ENCODE results near the gene NKX1-2. TPM values are rescaled to one million over a fixed set of nuclear protein-coding genes. Genes with fewer than 3 reads are reported as not detected.
A peak's percentile ranks its signal among the peaks of the same experiment; 100 is the strongest.

NKX1-2 gene
- total and polyA plus RNA-seq, 2 donors from 2014 or later: not detected

DNA sequence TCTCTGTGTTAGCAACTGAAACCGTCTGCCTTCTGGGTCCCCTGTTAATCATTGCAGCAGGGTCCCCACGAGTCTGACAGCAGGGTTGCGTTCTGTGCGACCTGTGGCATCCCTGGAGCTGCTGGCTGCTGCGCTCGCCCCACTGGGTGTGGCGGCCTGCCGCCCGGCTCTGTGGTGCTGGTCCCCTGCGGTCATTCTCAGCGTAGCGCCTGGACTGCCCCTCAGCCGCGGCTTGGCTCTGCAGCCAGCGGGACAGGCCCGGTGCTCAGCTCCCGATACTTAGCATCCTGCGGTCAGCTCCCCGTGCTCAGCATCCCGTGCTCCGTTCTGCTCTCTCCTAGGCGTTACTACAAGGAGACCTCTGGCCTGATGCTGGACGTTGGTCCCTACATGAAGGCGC, 46.8 kb upstream of the NKX1-2 start:
- Histone ChIP-seq H3K4me1 (ENCODE audit: control insufficient read depth in 2 of 3, insufficient read depth in 2 of 3, low read depth in 1 of 3, low read length in 3 of 3) (no peaks in the 10 kb centered on the region), H3K9ac (ENCODE audit: low read length in 3 of 3) (no peak overlapping the region), H3K9me3 (ENCODE audit: control insufficient read depth in 2 of 3, insufficient read depth in 1 of 3, low read length in 3 of 3) (peaks cover 0 to 4% (median 0%) of the 10 kb centered on the region in 3 donors), H3K36me3 (ENCODE audit: control insufficient read depth in 2 of 3, insufficient read depth in 3 of 3, low read length in 3 of 3) (peaks cover 0 to 5% (median 2%) of the 10 kb centered on the region in 3 donors), H3K27me3 (ENCODE audit: control insufficient read depth, insufficient read depth, low read length) (no peaks in the 10 kb centered on the region), H3K27ac (ENCODE audit: low read depth in 2 of 2, low read length in 2 of 2) (no peak overlapping the region), H3K4me3 (ENCODE audit: low read length in 3 of 3) (no peak overlapping the region)
- DNase-seq (peak in 1 of 5 donors; percentile 28), FAIRE-seq (no peak)
- intact Hi-C loops (cut with DNase I): no loop called here
- TF ChIP-seq, protein P1, sequence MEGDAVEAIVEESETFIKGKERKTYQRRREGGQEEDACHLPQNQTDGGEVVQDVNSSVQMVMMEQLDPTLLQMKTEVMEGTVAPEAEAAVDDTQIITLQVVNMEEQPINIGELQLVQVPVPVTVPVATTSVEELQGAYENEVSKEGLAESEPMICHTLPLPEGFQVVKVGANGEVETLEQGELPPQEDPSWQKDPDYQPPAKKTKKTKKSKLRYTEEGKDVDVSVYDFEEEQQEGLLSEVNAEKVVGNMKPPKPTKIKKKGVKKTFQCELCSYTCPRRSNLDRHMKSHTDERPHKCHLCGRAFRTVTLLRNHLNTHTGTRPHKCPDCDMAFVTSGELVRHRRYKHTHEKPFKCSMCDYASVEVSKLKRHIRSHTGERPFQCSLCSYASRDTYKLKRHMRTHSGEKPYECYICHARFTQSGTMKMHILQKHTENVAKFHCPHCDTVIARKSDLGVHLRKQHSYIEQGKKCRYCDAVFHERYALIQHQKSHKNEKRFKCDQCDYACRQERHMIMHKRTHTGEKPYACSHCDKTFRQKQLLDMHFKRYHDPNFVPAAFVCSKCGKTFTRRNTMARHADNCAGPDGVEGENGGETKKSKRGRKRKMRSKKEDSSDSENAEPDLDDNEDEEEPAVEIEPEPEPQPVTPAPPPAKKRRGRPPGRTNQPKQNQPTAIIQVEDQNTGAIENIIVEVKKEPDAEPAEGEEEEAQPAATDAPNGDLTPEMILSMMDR (IDR thresholded peaks at IDR 0.05; ENCODE audit: borderline replicate concordance, extremely low read depth, insufficient read depth): no peak

DNA sequence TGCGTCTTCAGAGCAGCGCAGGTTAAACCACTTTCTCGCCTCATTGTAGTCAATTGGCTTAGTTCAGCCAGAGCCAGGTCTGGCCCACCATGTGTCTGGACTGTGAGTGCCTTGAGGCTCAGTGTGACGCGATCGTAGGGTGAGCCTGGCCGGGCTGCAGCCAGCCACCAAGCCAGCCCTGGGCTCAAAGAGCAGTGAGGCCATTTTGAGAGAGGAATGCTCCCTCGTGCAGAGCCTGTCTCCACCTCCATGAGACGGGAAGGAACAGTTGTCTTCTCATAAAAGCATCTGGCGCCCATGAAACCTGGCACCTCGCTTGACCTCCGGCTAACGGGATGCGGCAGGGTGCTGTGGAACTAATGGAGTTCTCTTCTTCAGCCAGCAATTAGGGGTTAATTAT, 46.3 kb upstream of the NKX1-2 start:
- FAIRE-seq: no peak
- no peaks in the 10 kb centered on the region for H3K27me3 ChIP-seq (ENCODE audit: control insufficient read depth, insufficient read depth, low read length)
- H3K9ac ChIP-seq (ENCODE audit: low read length in 3 of 3): no peak overlapping the region
- no peaks in the 10 kb centered on the region for H3K4me1 ChIP-seq (ENCODE audit: control insufficient read depth in 2 of 3, insufficient read depth in 2 of 3, low read depth in 1 of 3, low read length in 3 of 3)
- TF ChIP-seq, protein P1 (IDR thresholded peaks at IDR 0.05; ENCODE audit: borderline replicate concordance, extremely low read depth, insufficient read depth): no peak
- H3K36me3 ChIP-seq (ENCODE audit: control insufficient read depth in 2 of 3, insufficient read depth in 3 of 3, low read length in 3 of 3): peaks cover 0 to 5% (median 2%) of the 10 kb centered on the region in 3 donors
- no peak overlapping the region for H3K4me3 ChIP-seq (ENCODE audit: low read length in 3 of 3)
- no peak overlapping the region for H3K27ac ChIP-seq (ENCODE audit: low read depth in 2 of 2, low read length in 2 of 2)
- peaks cover 0 to 4% (median 0%) of the 10 kb centered on the region in 3 donors for H3K9me3 ChIP-seq (ENCODE audit: control insufficient read depth in 2 of 3, insufficient read depth in 1 of 3, low read length in 3 of 3)
- intact Hi-C loops (cut with DNase I): no loop called here
- peak in 1 of 5 donors; percentile 25 for DNase-seq

DNA sequence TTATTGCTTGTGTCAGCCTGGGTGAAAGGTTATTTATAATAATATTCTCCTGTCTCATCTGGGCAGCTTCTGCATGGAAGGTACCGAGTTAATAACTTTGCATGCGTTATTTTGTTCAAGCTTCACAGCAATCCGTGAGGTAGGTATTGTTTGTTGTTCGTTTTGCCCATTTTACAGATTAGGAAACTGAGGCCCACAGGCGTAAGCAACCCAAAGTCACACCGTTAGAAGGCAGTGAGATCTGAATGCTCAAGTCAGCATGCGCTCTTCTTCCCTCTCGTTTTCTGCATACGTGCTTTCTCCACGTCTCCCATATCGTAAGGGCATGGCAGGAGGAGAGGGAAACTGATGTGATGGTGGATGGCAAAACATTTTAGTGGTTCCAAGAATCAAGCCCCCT, 45.9 kb upstream of the NKX1-2 start:
- Histone ChIP-seq H3K9ac (ENCODE audit: low read length in 3 of 3) (no peak overlapping the region), H3K27ac (ENCODE audit: low read depth in 2 of 2, low read length in 2 of 2) (no peak overlapping the region)
- no peak for FAIRE-seq

More for the DNA sequence above, 45.9 kb upstream of the NKX1-2 start:
- intact Hi-C loops (cut with DNase I): no loop called here
- H3K4me3 ChIP-seq (ENCODE audit: low read length in 3 of 3): no peak overlapping the region
- DNase-seq: no peak
- H3K27me3 ChIP-seq (ENCODE audit: control insufficient read depth, insufficient read depth, low read length): no peaks in the 10 kb centered on the region
- no peaks in the 10 kb centered on the region for H3K4me1 ChIP-seq (ENCODE audit: control insufficient read depth in 2 of 3, insufficient read depth in 2 of 3, low read depth in 1 of 3, low read length in 3 of 3)
- peaks cover 0 to 1% (median under 1%) of the 10 kb centered on the region in 3 donors for H3K36me3 ChIP-seq (ENCODE audit: control insufficient read depth in 2 of 3, insufficient read depth in 3 of 3, low read length in 3 of 3)
- peaks cover 0 to 2% (median 0%) of the 10 kb centered on the region in 3 donors for H3K9me3 ChIP-seq (ENCODE audit: control insufficient read depth in 2 of 3, insufficient read depth in 1 of 3, low read length in 3 of 3)
- TF ChIP-seq, protein P1 (IDR thresholded peaks at IDR 0.05; ENCODE audit: borderline replicate concordance, extremely low read depth, insufficient read depth): no peak
